ENCODE results near the gene NSL1.
A peak's percentile ranks its signal among the peaks of the same experiment; 100 is the strongest.
"Not testable (repeated sequence)": the region's sequence is repeated elsewhere in the genome, so short reads cannot be mapped to it uniquely, and the experiment has no call there.

The NSL1 gene

GRCh38 chr1:212746546-212746945, 45.0 kb downstream of the NSL1 start:
- DNase-seq = no peak

DNA sequence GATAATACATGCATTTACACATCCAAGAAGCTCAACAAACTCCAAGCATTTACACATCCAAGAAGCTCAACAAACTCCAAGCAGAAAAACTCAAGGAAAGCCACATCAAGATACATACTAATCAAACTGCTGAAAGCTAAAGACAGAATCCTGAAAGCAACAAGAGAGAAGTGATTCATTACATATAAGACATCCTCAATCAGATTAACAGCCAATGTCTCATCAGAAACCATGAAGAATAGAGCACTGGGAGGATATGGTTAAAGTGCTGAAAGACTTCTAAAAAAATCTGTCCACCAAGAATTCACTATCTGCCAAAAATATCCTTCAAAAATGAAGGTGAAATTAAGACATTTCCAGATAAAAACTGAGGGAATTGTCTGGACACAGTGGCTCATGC, 46.3 kb downstream of the NSL1 start:
- DNase-seq = no peak

DNA sequence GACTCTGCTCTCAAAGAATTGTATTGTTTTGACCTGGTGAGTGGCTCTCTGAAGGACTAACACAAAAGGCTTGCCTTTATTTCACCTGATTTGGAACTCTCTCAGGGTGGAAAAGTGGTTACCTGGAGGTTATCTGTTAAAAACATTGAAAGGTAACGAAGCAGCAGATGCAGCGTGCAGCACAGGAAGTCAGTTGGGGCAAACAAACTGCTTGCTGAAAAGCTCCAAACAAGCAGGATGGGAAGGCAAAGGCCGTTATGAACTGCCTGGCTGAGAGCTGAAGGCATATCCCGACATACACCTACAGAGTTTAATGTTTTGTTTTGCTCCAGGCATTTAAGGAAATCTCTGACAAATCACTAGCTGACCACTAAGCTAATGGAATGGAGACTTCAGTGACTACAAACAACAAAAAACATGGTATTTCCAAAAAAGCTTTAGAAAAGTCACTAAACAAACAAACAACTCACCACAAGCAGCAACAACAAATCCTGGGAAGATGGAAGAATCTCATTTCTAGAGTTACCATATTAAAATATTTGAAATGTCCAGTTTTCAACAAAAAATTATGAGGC, 47.6 kb downstream of the NSL1 start:
- DNase-seq = no peak

- no peak for DNase-seq
Measured at GRCh38 chr1:212738330-212738729, 53.2 kb downstream of the NSL1 start.

DNA sequence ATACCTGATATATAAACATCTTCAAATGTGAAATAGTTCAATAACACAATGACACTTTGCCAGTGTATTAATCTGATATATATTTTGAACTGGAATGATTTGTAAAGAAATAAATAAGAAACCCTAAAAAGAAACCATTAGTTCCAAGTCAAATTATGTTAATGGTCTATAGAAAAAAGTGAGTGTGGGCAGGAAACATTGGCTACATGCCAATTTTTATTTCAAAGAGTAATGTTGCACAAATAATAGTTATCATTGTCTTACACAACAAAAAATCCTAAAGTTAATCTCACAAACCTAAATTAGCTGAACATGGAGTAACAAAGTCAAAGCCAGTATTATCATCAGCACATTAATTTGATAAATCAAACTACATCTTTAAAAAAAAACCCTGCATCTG, 54.0 kb downstream of the NSL1 start:
- no peak for DNase-seq

- DNase-seq = no peak
Measured at GRCh38 chr1:212733109-212733508, 58.5 kb downstream of the NSL1 start.

- DNase-seq = no peak
Measured at GRCh38 chr1:212731630-212732029, 59.9 kb downstream of the NSL1 start.

- no peak for DNase-seq
Measured at GRCh38 chr1:212728606-212729005, 63.0 kb downstream of the NSL1 start.

GRCh38 chr1:212727386-212728181, 64.0 kb downstream of the NSL1 start:
- no peak for DNase-seq

- DNase-seq = not testable (repeated sequence)
Measured at GRCh38 chr1:212724679-212725078, 66.9 kb downstream of the NSL1 start.

DNA sequence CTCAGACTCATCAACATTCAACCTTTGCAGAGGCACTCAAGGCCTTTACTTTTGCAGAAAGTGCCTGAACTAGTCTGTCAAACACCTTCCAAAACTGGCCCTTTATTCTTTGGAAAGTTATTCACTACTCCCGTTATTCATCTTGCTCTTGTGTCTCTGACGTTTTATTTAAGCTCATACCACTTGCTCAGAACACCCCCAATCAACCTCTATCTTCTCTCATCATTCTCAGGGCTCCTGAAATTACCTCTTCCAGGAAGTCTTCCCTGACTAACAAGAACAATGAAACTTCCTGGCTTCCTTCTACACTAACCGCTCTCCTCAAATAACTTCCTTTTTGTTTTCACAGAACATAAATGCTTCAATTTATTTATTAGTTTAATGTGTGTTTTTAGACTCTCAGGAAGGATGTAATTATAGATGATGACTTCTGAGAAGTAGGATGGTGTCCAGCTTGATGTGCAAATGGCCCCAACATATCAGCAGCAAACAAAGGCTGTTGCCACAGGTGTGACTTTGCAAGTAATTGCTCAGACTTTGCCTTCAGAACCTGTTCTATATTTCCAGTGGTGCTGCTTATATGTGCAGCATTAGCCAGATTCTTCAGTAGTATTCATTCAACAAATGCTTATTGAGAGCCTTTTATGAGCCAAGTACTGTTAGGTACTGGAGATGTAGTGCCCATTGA, 69.2 kb downstream of the NSL1 start:
- DNase-seq = no peak

DNA sequence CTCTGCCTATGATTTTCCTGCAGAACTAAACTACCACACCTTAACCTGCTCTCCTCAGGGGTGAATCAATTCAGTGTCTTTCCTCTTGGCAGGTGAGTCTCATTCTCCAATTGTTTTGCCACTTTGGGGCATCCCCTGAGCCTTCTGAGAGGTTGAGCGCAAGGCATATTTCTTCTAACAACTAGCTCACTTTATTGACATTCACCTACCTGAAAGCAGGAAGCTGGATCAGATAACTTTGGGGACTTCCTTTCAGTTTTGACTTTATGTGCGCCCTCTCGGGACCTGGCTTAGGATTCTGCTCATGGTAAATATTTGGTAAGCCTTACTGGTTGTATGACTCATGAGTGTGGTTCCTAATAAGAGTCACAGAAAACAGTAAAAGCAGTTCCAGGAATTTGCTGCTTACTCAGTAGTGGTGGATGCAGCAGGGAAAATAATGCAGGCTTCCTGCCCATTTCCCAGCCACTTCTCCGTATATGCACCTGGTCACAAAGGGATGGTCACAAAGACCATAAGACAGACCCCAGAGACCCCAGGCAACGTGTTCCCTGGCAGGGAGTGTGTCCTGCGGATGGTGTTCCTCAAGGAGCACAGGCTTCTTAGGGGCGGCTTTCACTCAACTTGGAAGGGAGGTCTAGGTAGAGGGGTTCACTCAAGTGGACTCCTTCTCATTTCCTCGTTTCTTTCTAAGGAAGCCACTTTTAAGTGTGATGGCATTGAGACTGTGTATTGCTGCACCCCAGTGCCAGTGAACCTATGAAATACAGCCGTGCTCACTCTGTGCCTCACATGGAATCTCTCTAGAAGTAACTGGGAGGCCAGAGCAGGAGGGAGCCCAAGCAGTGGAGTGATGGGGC, 70.0 kb downstream of the NSL1 start:
- no peak for DNase-seq

DNA sequence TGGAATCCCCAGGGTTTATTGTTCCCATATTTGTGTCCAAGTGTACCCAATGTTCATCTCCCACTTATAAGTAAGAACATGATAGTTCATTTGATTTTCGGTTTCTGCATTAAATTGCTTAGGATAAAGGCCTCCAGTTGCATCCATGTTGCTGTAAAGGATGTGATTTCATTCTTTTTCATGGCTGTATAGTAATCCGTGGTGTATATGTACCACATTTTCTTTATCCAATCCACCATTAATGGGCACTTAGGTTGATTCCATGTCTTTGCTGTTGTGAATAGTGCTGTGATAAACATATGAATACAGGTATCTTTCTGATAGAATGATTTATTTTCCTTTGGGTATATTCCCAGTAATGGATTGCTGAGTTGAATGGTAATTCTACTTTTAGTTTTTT, 71.9 kb downstream of the NSL1 start:
- no peak for DNase-seq

- DNase-seq = no peak
Measured at GRCh38 chr1:212718499-212718898, 73.1 kb downstream of the NSL1 start.

DNA sequence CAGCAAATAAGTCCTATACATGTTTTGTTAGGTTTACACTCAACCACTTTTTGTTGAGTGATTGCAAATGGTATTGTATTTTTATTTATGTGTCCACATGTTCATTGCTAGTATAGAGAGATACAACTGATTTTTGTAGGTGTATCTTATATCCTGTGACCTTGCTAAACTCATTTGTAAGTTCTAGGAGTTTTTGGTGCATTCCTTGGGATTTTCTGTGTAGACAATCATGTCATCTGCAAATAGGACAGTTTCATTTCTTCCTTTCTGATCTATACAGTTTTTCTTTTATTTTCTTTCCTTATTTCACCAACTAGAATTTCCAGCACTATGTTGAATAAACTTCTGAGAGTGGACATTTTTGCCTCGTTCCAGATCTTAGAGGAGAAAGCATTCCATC, 75.4 kb downstream of the NSL1 start:
- DNase-seq = no peak

GRCh38 chr1:212713465-212714136, 78.0 kb downstream of the NSL1 start:
- no peak for DNase-seq

DNA sequence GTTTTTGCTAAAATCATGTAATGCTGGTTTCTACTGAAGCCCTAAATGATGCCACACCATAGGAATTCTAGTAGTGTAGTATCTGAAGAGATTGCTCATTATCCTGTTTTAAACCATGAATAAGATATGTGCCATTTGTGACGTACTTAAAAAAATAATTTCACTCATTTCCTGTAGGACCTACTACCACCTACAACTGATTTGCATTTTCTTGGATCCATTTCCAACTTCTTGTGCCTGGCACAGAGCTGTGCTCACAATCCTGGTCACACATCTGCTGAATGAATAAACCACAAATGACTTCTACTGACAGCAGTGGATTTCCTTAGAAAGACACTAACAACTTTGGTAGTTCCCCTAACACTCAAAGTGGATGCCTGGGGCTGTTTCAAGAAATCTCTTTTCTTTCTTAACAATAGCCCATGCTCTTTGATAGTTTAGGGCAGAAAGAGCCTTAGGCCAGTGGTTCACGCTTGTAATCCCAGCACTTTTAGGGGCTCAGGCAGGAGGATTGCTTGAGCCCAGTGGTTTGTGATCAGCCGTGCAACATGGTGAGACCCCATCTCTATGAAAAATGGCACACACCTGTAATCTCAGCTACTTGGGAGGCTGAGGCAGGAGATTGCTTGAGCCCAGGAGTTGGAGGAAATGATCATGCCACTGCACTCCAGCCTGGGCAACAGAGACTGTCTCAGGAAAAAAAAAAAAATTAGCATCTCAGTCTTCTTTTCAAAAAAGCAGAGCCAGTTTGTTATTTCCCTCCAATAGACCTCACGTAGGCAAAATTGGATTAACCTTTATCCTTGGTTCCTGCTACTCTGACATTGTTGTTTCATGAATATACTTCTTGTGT, 78.9 kb downstream of the NSL1 start:
- no peak for DNase-seq

DNA sequence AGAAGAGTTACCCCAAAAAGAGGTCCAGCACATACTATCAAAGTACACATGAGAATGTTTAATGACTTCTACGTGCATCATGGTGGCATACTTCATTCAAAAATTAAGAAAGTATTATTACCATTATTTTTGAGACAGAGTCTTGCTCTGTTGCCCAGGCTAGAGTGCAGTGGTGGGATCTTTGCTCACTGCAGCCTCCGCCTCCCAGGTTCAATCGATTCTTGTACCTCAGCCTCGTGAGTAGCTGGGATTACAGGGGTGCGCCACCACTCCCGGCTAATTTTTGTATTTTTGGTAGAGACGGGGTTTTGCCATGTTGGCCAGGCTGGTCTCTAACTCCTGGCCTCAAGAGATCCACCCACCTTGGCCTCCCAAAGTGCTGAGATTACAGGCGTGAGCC, 79.6 kb downstream of the NSL1 start:
- peak; percentile 3 for DNase-seq

GRCh38 chr1:212710566-212710965, 81.0 kb downstream of the NSL1 start:
- no peak for DNase-seq

DNA sequence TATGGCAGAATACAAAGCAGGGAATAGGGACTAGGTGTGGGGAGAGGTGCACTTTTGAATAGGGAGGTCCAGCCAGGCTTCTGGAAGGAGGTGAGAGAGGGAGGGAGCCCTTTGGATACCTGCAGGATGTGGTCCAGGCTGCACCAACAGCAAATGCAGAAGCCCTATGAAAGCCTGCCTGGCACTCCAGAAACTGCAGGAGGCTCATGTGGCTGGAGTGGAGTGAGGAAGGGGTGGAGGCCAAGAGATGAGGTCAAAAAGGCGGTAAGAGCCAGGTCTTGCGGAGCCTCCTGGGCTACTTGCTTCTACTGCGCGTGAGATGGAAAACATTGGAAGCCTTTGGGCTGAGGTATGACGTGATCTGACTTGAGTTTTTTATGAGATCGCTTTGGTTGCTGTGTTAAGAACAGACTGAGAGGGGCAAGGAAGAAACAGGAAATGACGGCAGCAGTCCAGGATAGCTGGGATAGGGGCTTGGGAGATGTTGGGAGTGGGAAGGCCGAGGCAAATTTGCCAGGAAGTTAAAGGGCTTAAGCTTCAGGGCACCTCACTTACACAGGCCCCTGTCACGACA, 87.5 kb downstream of the NSL1 start:
- peak; percentile 50 for DNase-seq

- peak; percentile 5 for DNase-seq
Measured at GRCh38 chr1:212702672-212703071, 88.9 kb downstream of the NSL1 start.

Measured in activated CD8-positive, alpha-beta memory T cell treated with anti-CD3 and anti-CD28 coated beads for 24 hours (primary cell).